ENCODE measurements around the gene NAV1. TPM values are rescaled to one million over a fixed set of nuclear protein-coding genes. Genes with fewer than 3 reads are reported as not detected.

The NAV1 gene
- total RNA-seq, 2 experiments from 2014 or later, result 2.8 to 4.3 TPM

DNA sequence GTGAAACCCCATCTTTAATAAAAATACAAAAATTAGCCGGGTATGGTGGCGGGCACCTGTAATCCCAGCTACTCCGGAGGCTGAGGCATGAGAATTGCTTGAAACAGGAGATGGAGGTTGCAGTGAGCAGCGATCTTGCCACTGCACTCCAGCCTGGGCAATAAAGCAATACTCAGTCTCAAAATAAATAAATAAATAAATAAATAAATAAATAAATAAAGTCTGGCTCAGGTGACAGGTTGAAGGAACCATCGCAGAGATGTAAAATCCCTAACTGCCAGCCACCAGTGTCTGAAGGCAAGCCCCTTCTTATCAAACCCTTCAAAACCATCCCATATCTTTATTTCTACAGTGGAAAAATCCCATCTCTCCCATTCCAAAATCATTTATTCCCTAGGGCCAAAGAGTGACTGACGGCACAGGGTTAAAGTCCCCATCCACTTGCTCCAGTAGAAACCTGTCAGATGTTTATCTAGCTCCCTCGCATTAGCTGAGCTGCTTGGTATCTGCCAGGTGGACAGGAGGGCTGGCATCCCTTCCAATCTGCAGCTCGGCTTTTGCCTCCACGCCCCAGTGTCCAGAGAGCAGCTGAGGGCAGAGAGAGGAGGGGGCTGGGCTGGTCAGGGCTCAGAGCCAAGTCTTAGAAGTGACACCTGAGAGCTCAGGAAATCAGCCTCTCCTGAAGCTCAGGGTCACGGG lies 37.0 kb upstream of the NAV1 start:
- H3K27ac Mint-ChIP-seq, result no peak overlapping the region

DNA sequence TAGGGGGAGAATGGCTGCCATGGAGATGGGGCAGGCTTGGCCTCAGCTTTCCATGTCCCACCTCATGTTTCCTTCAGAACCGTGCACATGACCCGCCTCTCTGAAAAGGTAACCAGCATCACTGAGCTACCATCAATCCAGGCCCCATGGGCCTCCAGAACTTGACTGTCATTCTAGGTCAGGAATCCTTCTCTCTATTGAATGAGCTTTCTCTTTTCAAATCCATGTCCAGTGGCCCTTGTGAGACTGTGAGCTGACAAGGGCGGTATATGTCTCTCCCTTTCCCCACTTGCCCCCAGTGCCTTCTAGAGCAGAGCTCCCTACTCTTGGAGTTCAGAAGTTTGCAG lies 36.4 kb upstream of the NAV1 start:
- Mint-ChIP-seq H3K9me3 (no peaks in the 10 kb centered on the region), H3K36me3 (ENCODE audit: low read depth) (no peaks in the 10 kb centered on the region), H3K4me1 (ENCODE audit: low read depth) (peaks cover 29% of the 10 kb centered on the region), H3K27ac (no peak overlapping the region), H3K27me3 (no peaks in the 10 kb centered on the region), H3K4me3 (no peak overlapping the region)
- H3K9me3 ChIP-seq (ENCODE audit: control insufficient read depth in 1 of 2, insufficient read depth in 1 of 2, low read length in 2 of 2), result no peaks in the 10 kb centered on the region
- H3K36me3 ChIP-seq (ENCODE audit: insufficient read depth, low read length), result peaks cover 7% of the 10 kb centered on the region
- POLR2A ChIA-PET, result interaction anchor here (0.8 kb wide), 1 partner anchor 10 kb away, joined by 3 read pairs; no protein-coding TSS in a partner anchor
- intact Hi-C loops (cut with DNase I, micrococcal nuclease), result loop anchor here in 1 of 2 experiments (10.0 kb wide), 1 partner anchor 348 kb away; the partner anchor contains the start of gene TMEM9
- CTCF ChIA-PET, result interaction anchor here (1.3 to 4.3 kb wide), 2 partner anchors 10 to 21 kb away, joined by 3 to 29 read pairs; no protein-coding TSS in a partner anchor
- H3K27ac ChIP-seq (ENCODE audit: low read depth in 1 of 2, low read length in 2 of 2), result no peak overlapping the region
- H3K4me3 ChIP-seq (ENCODE audit: low read length), result no peak overlapping the region
- no peak for DNase-seq
- H3K27me3 ChIP-seq (ENCODE audit: control insufficient read depth in 1 of 2, insufficient read depth in 2 of 2, low read length in 2 of 2), result no peaks in the 10 kb centered on the region
- ATAC-seq (ENCODE audit: poor library complexity), result no peak
- peaks cover 33% of the 10 kb centered on the region for H3K4me1 ChIP-seq (ENCODE audit: insufficient read depth, low read length)
- TF ChIP-seq, protein P1, sequence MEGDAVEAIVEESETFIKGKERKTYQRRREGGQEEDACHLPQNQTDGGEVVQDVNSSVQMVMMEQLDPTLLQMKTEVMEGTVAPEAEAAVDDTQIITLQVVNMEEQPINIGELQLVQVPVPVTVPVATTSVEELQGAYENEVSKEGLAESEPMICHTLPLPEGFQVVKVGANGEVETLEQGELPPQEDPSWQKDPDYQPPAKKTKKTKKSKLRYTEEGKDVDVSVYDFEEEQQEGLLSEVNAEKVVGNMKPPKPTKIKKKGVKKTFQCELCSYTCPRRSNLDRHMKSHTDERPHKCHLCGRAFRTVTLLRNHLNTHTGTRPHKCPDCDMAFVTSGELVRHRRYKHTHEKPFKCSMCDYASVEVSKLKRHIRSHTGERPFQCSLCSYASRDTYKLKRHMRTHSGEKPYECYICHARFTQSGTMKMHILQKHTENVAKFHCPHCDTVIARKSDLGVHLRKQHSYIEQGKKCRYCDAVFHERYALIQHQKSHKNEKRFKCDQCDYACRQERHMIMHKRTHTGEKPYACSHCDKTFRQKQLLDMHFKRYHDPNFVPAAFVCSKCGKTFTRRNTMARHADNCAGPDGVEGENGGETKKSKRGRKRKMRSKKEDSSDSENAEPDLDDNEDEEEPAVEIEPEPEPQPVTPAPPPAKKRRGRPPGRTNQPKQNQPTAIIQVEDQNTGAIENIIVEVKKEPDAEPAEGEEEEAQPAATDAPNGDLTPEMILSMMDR (IDR thresholded peaks at IDR 0.05), result no peak

More for the DNA sequence above, 37.0 kb upstream of the NAV1 start:
- intact Hi-C loops (cut with DNase I, micrococcal nuclease), result loop anchor here in 1 of 2 experiments (10.0 kb wide), 1 partner anchor 347 kb away; the partner anchor contains the start of gene TMEM9
- CTCF ChIA-PET, result interaction anchor here (1.3 to 4.3 kb wide), 2 partner anchors 10 to 20 kb away, joined by 3 to 29 read pairs; no protein-coding TSS in a partner anchor
- H3K27me3 ChIP-seq (ENCODE audit: control insufficient read depth in 1 of 2, insufficient read depth in 2 of 2, low read length in 2 of 2), result no peaks in the 10 kb centered on the region
- Mint-ChIP-seq H3K4me3 (no peak overlapping the region), H3K9me3 (no peaks in the 10 kb centered on the region), H3K27me3 (no peaks in the 10 kb centered on the region), H3K36me3 (ENCODE audit: low read depth) (no peaks in the 10 kb centered on the region), H3K4me1 (ENCODE audit: low read depth) (peaks cover 25% of the 10 kb centered on the region)
- H3K4me3 ChIP-seq (ENCODE audit: low read length), result no peak overlapping the region
- no peak for ATAC-seq (ENCODE audit: poor library complexity)
- H3K36me3 ChIP-seq (ENCODE audit: insufficient read depth, low read length), result peaks cover 10% of the 10 kb centered on the region
- no peaks in the 10 kb centered on the region for H3K9me3 ChIP-seq (ENCODE audit: control insufficient read depth in 1 of 2, insufficient read depth in 1 of 2, low read length in 2 of 2)
- TF ChIP-seq, protein P1 (IDR thresholded peaks at IDR 0.05), result no peak
- H3K27ac ChIP-seq (ENCODE audit: low read depth in 1 of 2, low read length in 2 of 2), result no peak overlapping the region
- peaks cover 29% of the 10 kb centered on the region for H3K4me1 ChIP-seq (ENCODE audit: insufficient read depth, low read length)
- POLR2A ChIA-PET, result interaction anchor here (0.8 kb wide), 1 partner anchor 11 kb away, joined by 3 read pairs; no protein-coding TSS in a partner anchor
- no peak for DNase-seq

DNA sequence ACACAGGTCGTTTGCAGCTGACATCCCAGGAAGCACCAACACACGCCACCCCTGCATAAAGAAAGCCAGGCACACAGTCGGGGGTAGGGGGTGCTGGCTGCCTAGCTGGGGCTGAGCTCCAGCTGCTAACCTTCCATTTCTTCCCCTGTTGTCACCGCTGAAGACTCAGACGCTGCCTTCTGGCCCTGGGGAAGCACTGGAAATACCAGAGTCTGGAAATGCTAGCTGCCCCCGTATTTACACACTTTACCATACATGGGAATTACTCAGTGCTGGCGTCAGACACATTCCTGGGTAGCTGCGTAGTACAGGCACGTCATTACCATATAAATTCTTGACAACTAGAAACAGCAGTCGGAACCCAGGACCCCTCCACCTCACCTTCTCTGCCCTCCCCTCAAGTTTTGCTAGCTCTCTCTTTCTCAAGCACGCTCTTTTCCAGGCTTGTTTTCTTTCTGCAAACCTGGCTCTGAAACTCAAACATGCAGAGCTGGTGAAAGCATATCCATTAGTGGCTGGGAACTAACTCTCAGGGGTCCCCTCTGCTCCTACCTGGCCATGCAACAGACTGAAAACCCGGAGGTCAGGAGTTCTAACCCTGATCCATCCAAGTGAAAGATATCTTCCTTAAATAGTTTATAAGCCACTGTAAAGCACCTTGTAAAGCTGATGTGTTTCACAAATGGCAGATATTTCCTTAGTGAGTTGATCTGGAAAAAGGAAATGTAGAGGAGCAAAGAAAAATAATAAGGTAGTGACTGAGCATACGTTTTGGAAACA lies 35.3 kb upstream of the NAV1 start:
- Histone ChIP-seq H3K4me3 (ENCODE audit: low read length) (no peak overlapping the region), H3K9me3 (ENCODE audit: control insufficient read depth in 1 of 2, insufficient read depth in 1 of 2, low read length in 2 of 2) (no peaks in the 10 kb centered on the region), H3K36me3 (ENCODE audit: insufficient read depth, low read length) (peaks cover 5% of the 10 kb centered on the region), H3K27me3 (ENCODE audit: control insufficient read depth in 1 of 2, insufficient read depth in 2 of 2, low read length in 2 of 2) (no peaks in the 10 kb centered on the region), H3K4me1 (ENCODE audit: insufficient read depth, low read length) (peaks cover 40% of the 10 kb centered on the region), H3K27ac (ENCODE audit: low read depth in 1 of 2, low read length in 2 of 2) (no peak overlapping the region)
- POLR2A ChIA-PET, result interaction anchor here (1.3 kb wide), 1 partner anchor 9 kb away, joined by 4 read pairs; no protein-coding TSS in a partner anchor
- CTCF ChIA-PET, result interaction anchor here (0.6 to 4.3 kb wide), 2 partner anchors 9 to 21 kb away, joined by 3 to 29 read pairs; no protein-coding TSS in a partner anchor
- Mint-ChIP-seq H3K27me3 (no peaks in the 10 kb centered on the region), H3K4me1 (ENCODE audit: low read depth) (peaks cover 36% of the 10 kb centered on the region), H3K27ac (no peak overlapping the region), H3K9me3 (no peaks in the 10 kb centered on the region), H3K36me3 (ENCODE audit: low read depth) (no peaks in the 10 kb centered on the region), H3K4me3 (no peak overlapping the region)
- ATAC-seq (ENCODE audit: poor library complexity) (no peak), DNase-seq (no peak)
- intact Hi-C loops (cut with DNase I, micrococcal nuclease), result loop anchor here in 1 of 2 experiments (10.0 kb wide), 1 partner anchor 349 kb away; the partner anchor contains the start of gene TMEM9
- TF ChIP-seq, protein P1 (IDR thresholded peaks at IDR 0.05), result no peak
